Testis (tissue), 3 donors: ENCODE measurements around the gene TNNT2. TPM values are rescaled to one million over a fixed set of nuclear protein-coding genes. Genes with fewer than 3 reads are reported as not detected.

ENCODE experiments used
- DNase-seq: peaks from one replicate; pipeline ENCODE4 v3.0.0-alpha.2; 2019
- H3K27ac ChIP-seq, 2 donors: fragments of 200-600 bp; sonication (generic); one replicate each; pipeline ENCODE4 v1.5.1; 2019
- H3K27me3 ChIP-seq: fragments of 200-600 bp; sonication (generic); one replicate; pipeline ENCODE4 v1.5.1; 2019
- H3K36me3 ChIP-seq: fragments of 200-600 bp; sonication (generic); one replicate; pipeline ENCODE4 v1.5.1; 2017; ENCODE audit warnings: low read depth; ENCODE audit errors: missing control alignments
- H3K4me1 ChIP-seq: fragments of 200-600 bp; sonication (generic); one replicate; pipeline ENCODE4 v1.5.1; 2019
- H3K4me3 ChIP-seq, 2 donors: fragments of 200-600 bp; sonication (generic); one replicate each; pipeline ENCODE4 v1.5.1; 2017 to 2019
- H3K9me3 ChIP-seq: fragments of 200-600 bp; sonication (generic); one replicate; pipeline ENCODE4 v1.5.1; 2017
- CTCF ChIP-seq, 3 experiments: fragments of 450-650 bp in 2 of 3; fragments of 200-600 bp in 1 of 3; sonication (generic) in 1 of 3; IDR thresholded peaks; one replicate each; pipeline ENCODE4 v1.5.1; 2016 to 2019; ENCODE audit warnings: antibody characterized with exemption in 3 of 3, mild to moderate bottlenecking in 2 of 3, moderate library complexity in 1 of 3
- POLR2A ChIP-seq: fragments of 450-650 bp; IDR thresholded peaks from one replicate; pipeline ENCODE4 v1.6.1; 2017; ENCODE audit warnings: antibody characterized with exemption, mild to moderate bottlenecking, moderate library complexity
- WGBS, 2 donors: methylation state at CpG; one replicate each; pipeline ENCODE4 v1.1.5; 2018; 5-methylcytosine and 5-hydroxymethylcytosine counted together
- intact Hi-C: fragments of 100-400 bp; cut with DNase I; formaldehyde crosslinking; loops from one replicate; pipeline ENCODE4 v1.15.1; 2023; ENCODE audit warnings: low total_unique reads
- polyA plus RNA-seq: library from polyadenylated mRNA; stranded (reverse); fragments of 350-450 nt; fragmentation: Illumina TruSeq; extraction: RNeasy Lipid Tissue Mini Kit (QIAGEN cat#74804); gene quantifications from one replicate; pipeline ENCODE4 v1.2.3, GENCODE V29; 2014; ENCODE audit warnings: low read depth, low replicate concordance; ENCODE audit not compliant: insufficient read depth
- total RNA-seq, 2 donors: library from RNA; depleted of rRNA; stranded (reverse); fragments of >200 nt; gene quantifications; one replicate each; pipeline ENCODE4 v1.2.3, GENCODE V29; 2016

TNNT2 gene
- total and polyA plus RNA-seq, 3 donors from 2014 or later, result 0.79 to 2.7 (median 1.1) TPM

GRCh38 chr1:201310251-201310985, 67.1 kb downstream of the TNNT2 start:
- Histone ChIP-seq H3K4me3 (no peak overlapping the region), H3K36me3 (no peaks in the 10 kb centered on the region), H3K4me1 (peaks cover 6% of the 10 kb centered on the region), H3K27ac (no peak overlapping the region), H3K27me3 (no peaks in the 10 kb centered on the region), H3K9me3 (no peaks in the 10 kb centered on the region)
- intact Hi-C loops, result no loop called here
- DNase-seq, result no peak
- TF ChIP-seq CTCF (IDR thresholded peaks at IDR 0.05) (no peak), POLR2A (no peak)
- 24 to 65% methylated on average over 2 to 7 of the region's 7 CpGs for WGBS, 2 donors

GRCh38 chr1:201309416-201309815, 68.1 kb downstream of the TNNT2 start:
- peak; percentile 80 for DNase-seq
- no peak overlapping the region for H3K27ac ChIP-seq
- H3K4me3 ChIP-seq, result no peak overlapping the region
- peaks cover 6% of the 10 kb centered on the region for H3K4me1 ChIP-seq
- 30% methylated on average over 9 of the region's 9 CpGs; no CpG with 5 or more reads in 1 of the 2 donors for WGBS, 2 donors
- intact Hi-C loops, result no loop called here
- H3K36me3 ChIP-seq, result no peaks in the 10 kb centered on the region
- no peaks in the 10 kb centered on the region for H3K27me3 ChIP-seq
- H3K9me3 ChIP-seq, result no peaks in the 10 kb centered on the region
- no peak for TF ChIP-seq POLR2A
- no peak for TF ChIP-seq CTCF (IDR thresholded peaks at IDR 0.05)

Other genes with a start within 250 kb of the TNNT2 start
- 100 to 1,000 TPM; 101 to 134 TPM for gene TMEM9, start 223.2 kb downstream of the TNNT2 start, total RNA-seq
- 124 TPM for gene TMEM9, start 223.2 kb downstream of the TNNT2 start, polyA plus RNA-seq
- 10 to 100 TPM; 12.5 to 16.4 TPM for gene IGFN1, start 186.9 kb downstream of the TNNT2 start, total RNA-seq
- 8.2 TPM for gene IGFN1, start 186.9 kb downstream of the TNNT2 start, polyA plus RNA-seq
- under 1 TPM; 0.50 to 0.63 TPM for gene PKP1, start 94.2 kb downstream of the TNNT2 start, total RNA-seq
- 0.11 TPM for gene PKP1, start 94.2 kb downstream of the TNNT2 start, polyA plus RNA-seq
- under 1 TPM; 0.37 to 0.71 TPM for gene LAD1, start 21.6 kb upstream of the TNNT2 start, total RNA-seq
- gene LAD1, start 21.6 kb upstream of the TNNT2 start, polyA plus RNA-seq, result 1.2 TPM
- under 1 TPM; 0.37 to 0.55 TPM for gene TNNI1, start 44.0 kb upstream of the TNNT2 start, total RNA-seq
- gene TNNI1, start 44.0 kb upstream of the TNNT2 start, polyA plus RNA-seq, result 36.4 TPM
- gene PHLDA3, start 91.5 kb upstream of the TNNT2 start, total RNA-seq, result 10 to 100 TPM; 22.7 to 23.1 TPM
- 24.0 TPM for gene PHLDA3, start 91.5 kb upstream of the TNNT2 start, polyA plus RNA-seq
- gene CSRP1, start 129.4 kb upstream of the TNNT2 start, total RNA-seq, result 100 to 1,000 TPM; 103 to 123 TPM
- gene CSRP1, start 129.4 kb upstream of the TNNT2 start, polyA plus RNA-seq, result 217 TPM
- gene NAV1, start 161.4 kb upstream of the TNNT2 start, total RNA-seq, result 10 to 100 TPM; 52.5 to 56.8 TPM
- gene NAV1, start 161.4 kb upstream of the TNNT2 start, polyA plus RNA-seq, result 22.0 TPM